Measurements from ENCODE around the gene RANBP9. TPM values are rescaled to one million over a fixed set of nuclear protein-coding genes. Genes with fewer than 3 reads are reported as not detected.

RANBP9 gene
- total and polyA plus RNA-seq, 9 of the 15 experiments (the other 6 are each of a cell fraction or from before 2014, with no cell fraction given) = 27.5 to 130 (median 61.5) TPM

DNA sequence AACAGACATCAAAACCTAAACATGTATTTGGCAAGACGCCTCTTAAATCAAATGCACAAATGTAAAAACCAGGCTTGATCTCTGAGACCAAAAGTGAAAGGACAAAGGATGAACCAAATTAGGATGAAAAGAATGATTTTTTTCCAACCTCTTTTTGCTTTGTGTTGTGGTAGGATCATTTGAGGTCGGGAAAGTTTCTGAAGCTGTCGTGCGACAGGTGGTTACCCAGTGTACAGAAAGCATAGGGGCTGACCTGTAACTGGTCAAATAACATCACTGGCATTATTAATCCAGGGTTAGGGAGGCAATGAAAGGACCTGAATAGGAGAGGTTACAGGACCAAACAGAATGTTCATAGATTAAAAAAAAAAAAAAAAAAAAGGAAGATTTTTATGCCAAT lies 114.6 kb downstream of the RANBP9 start:
- Histone ChIP-seq H2AFZ (ENCODE audit: low read depth, low read length) (no peak overlapping the region), H3K9me3 (replicated peaks; ENCODE audit: control insufficient read depth, insufficient read depth, low read depth, low read length) (no peaks in the 10 kb centered on the region), H3K4me1 (replicated peaks in 1 of 2; ENCODE audit: control insufficient read depth in 2 of 2, insufficient read depth in 2 of 2, low read length in 2 of 2) (peaks cover 0 to 5% of the 10 kb centered on the region in 2 experiments; a peak in 2 of 5 replicates), H3K9me1 (ENCODE audit: control insufficient read depth, insufficient read depth, low read length) (no peaks in the 10 kb centered on the region), H3K9ac (ENCODE audit: insufficient read depth in 1 of 2, low read depth in 2 of 2, low read length in 2 of 2) (no peak overlapping the region), H3K27ac (ENCODE audit: extremely low read depth, low read depth, low read length) (no peak overlapping the region), H4K20me1 (replicated peaks; ENCODE audit: control insufficient read depth, insufficient read depth, low read length) (no peaks in the 10 kb centered on the region), H3K4me2 (ENCODE audit: insufficient read depth, low read length) (no peak overlapping the region), H3K27me3 (ENCODE audit: control insufficient read depth in 2 of 2, insufficient read depth in 2 of 2, low read length in 2 of 2) (no peaks in the 10 kb centered on the region), H3K4me3 (no peak overlapping the region), H3K79me2 (ENCODE audit: control insufficient read depth, insufficient read depth, low read length) (no peaks in the 10 kb centered on the region), H3K36me3 (ENCODE audit: control insufficient read depth, insufficient read depth, low read length) (peaks cover 29% of the 10 kb centered on the region; the same call in 2 of the 3 replicates)
- BruUV-seq (replicated peaks) = no TSS peak
- in situ Hi-C loops (cut with MboI) = no loop called here
- intact Hi-C loops (cut with micrococcal nuclease) = no loop called here
- ChIA-PET POLR2A (interaction anchor here (0.7 kb wide), 1 partner anchor 7 kb away, joined by 4 read pairs; no protein-coding TSS in a partner anchor), CTCF (ENCODE audit: low intra/inter-chr PET ratio) (interaction anchor here (0.7 kb wide), 1 partner anchor 295 kb away, joined by 3 read pairs; no protein-coding TSS in a partner anchor)
- ATAC-seq = no peak
- no peak for FAIRE-seq
- DNase-seq (ENCODE audit: extremely low read depth in 1 of 4, low spot score in 3 of 4) = no peak
- TF ChIP-seq ZNF239 (CRISPR knock-in tag; IDR thresholded peaks at IDR 0.05) = no peak
- TF ChIP-seq ZNF12 (CRISPR knock-in tag; IDR thresholded peaks at IDR 0.05) = no peak
- no peak for TF ChIP-seq ZSCAN32 (CRISPR knock-in tag; IDR thresholded peaks at IDR 0.05)
- TF ChIP-seq, protein P1, sequence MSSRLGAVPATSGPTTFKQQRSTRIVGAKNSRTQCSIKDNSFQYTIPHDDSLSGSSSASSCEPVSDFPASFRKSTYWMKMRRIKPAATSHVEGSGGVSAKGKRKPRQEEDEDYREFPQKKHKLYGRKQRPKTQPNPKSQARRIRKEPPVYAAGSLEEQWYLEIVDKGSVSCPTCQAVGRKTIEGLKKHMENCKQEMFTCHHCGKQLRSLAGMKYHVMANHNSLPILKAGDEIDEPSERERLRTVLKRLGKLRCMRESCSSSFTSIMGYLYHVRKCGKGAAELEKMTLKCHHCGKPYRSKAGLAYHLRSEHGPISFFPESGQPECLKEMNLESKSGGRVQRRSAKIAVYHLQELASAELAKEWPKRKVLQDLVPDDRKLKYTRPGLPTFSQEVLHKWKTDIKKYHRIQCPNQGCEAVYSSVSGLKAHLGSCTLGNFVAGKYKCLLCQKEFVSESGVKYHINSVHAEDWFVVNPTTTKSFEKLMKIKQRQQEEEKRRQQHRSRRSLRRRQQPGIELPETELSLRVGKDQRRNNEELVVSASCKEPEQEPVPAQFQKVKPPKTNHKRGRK (tag; IDR thresholded peaks at IDR 0.05) = no peak
- TF ChIP-seq, protein P2, sequence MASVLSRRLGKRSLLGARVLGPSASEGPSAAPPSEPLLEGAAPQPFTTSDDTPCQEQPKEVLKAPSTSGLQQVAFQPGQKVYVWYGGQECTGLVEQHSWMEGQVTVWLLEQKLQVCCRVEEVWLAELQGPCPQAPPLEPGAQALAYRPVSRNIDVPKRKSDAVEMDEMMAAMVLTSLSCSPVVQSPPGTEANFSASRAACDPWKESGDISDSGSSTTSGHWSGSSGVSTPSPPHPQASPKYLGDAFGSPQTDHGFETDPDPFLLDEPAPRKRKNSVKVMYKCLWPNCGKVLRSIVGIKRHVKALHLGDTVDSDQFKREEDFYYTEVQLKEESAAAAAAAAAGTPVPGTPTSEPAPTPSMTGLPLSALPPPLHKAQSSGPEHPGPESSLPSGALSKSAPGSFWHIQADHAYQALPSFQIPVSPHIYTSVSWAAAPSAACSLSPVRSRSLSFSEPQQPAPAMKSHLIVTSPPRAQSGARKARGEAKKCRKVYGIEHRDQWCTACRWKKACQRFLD (CRISPR knock-in tag; IDR thresholded peaks at IDR 0.05) = no peak
- no peak for TF ChIP-seq ZNF707 (CRISPR knock-in tag; conservative IDR thresholded peaks at IDR 0.05)
- TF ChIP-seq EZH2 (IDR thresholded peaks at IDR 0.05; ENCODE audit: borderline replicate concordance, low read depth, low read length) = no peak
- TF ChIP-seq ZNF79 (CRISPR knock-in tag; IDR thresholded peaks at IDR 0.05; ENCODE audit: low read depth) = no peak
- TF ChIP-seq SRSF1 (IDR thresholded peaks at IDR 0.05; ENCODE audit: low read depth, low read length) = no peak
- TF ChIP-seq CAMTA2 (CRISPR knock-in tag; conservative IDR thresholded peaks at IDR 0.05) = no peak
- TF ChIP-seq TRIM28 (IDR thresholded peaks at IDR 0.05) = no peak
- no peak for TF ChIP-seq HNRNPH1 (optimal IDR thresholded peaks at IDR 0.05; ENCODE audit: low read depth, low read length)
- no peak for TF ChIP-seq RCOR1 (IDR thresholded peaks at IDR 0.05; ENCODE audit: borderline replicate concordance in 1 of 2, low read depth in 2 of 2, low read length in 2 of 2)
- TF ChIP-seq, protein P3, sequence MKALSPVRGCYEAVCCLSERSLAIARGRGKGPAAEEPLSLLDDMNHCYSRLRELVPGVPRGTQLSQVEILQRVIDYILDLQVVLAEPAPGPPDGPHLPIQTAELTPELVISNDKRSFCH (CRISPR knock-in tag; IDR thresholded peaks at IDR 0.05) = no peak
- TF ChIP-seq, protein P3 (tag; IDR thresholded peaks at IDR 0.05) = no peak
- TF ChIP-seq CBFA2T3 (IDR thresholded peaks at IDR 0.05) = no peak
- 81% methylated on average over 4 of the region's 4 CpGs for WGBS (ENCODE audit: insufficient coverage, low coverage, missing lambda C conversion rate)

Measured in K562 (cell line).